Calu3 (cell line): ENCODE data around the gene MIPEP. TPM values are rescaled to one million over a fixed set of nuclear protein-coding genes. Genes with fewer than 3 reads are reported as not detected.

Source experiments
- BruUV-seq: library from RNA; stranded (reverse); fragments of 400-500 nt; replicated peaks from 2 replicates; lab custom pipeline; 2021; lab: Mats Ljungman, UMichigan
- CTCF ChIA-PET: fragments of 300-600 bp; sonication (Branson Sonifier 250); formaldehyde crosslinking; loops from one replicate; lab custom pipeline; 2022; ENCODE audit warnings: antibody characterized with exemption; lab: Charles Lee
- DNase-seq: peaks from one replicate; pipeline ENCODE4 v3.0.0; 2022
- H3K27ac Mint-ChIP-seq: one replicate; pipeline ENCODE4 v1.8.0; 2022; ENCODE audit warnings: mixed read lengths; ENCODE audit not compliant: unreplicated experiment
- H3K27me3 Mint-ChIP-seq: one replicate; pipeline ENCODE4 v1.8.0; 2022; ENCODE audit warnings: mixed read lengths; ENCODE audit not compliant: unreplicated experiment
- H3K36me3 Mint-ChIP-seq: one replicate; pipeline ENCODE4 v1.8.0; 2022; ENCODE audit warnings: mild to moderate bottlenecking, moderate library complexity, mixed read lengths; ENCODE audit not compliant: insufficient read depth, unreplicated experiment
- H3K4me1 Mint-ChIP-seq: one replicate; pipeline ENCODE4 v1.8.0; 2022; ENCODE audit warnings: mild to moderate bottlenecking, low read depth, mixed read lengths; ENCODE audit not compliant: unreplicated experiment
- H3K4me3 Mint-ChIP-seq: one replicate; pipeline ENCODE4 v1.8.0; 2022; ENCODE audit warnings: mild to moderate bottlenecking, low read depth, moderate library complexity, mixed read lengths; ENCODE audit not compliant: unreplicated experiment
- H3K9me3 Mint-ChIP-seq: one replicate; pipeline ENCODE4 v1.8.0; 2022; ENCODE audit warnings: low read depth, mixed read lengths; ENCODE audit not compliant: unreplicated experiment
- CTCF ChIP-seq: fragments of 200-600 bp; IDR thresholded peaks from one replicate; pipeline ENCODE4 v1.8.0; 2022; ENCODE audit warnings: antibody characterized with exemption; ENCODE audit not compliant: unreplicated experiment
- intact Hi-C: fragments of 100-400 bp; cut with micrococcal nuclease; formaldehyde crosslinking; loops from one replicate; pipeline ENCODE4 v1.10.0; 2022; ENCODE audit not compliant: unreplicated experiment
- total RNA-seq: library from RNA; stranded (reverse); gene quantifications from 2 replicates; pipeline ENCODE4 v1.2.3, GENCODE V29; 2022

Gene MIPEP
- total RNA-seq, 1 experiment from 2014 or later, result 25.2 TPM

DNA sequence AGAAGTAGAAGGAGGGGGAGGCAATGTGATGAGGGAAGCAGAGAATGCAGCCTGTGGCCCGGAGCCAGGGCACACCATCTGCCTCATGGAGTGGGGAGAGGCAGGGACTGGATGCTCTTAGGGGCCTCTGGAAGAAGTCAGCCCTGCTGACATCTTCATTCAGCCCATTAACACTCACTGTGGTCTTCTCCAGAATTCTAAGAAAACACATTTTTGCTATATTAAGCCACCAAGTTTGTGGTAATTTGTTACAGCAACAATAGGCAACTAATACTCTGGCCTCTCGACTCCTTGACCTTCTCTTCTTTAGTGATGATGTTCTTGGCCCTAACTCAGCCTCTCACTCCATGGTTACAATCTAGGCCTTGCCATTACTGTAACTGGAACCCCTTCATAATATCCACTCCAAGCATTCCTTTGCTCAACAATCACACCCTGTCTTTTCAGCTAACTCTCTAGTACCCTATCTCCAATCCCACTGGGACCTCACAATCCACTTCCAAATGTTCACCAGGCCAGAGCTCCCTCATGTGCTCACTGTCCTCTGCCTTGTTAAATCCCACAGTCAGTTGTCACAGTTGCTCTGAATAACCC, 98.5 kb downstream of the MIPEP start:
- intact Hi-C loops, result no loop called here
- no peak for TF ChIP-seq CTCF
- Mint-ChIP-seq H3K4me3 (no peak overlapping the region), H3K27me3 (no peaks in the 10 kb centered on the region), H3K4me1 (peaks cover 9% of the 10 kb centered on the region), H3K9me3 (no peaks in the 10 kb centered on the region), H3K36me3 (no peaks in the 10 kb centered on the region), H3K27ac (no peak overlapping the region)
- no peak for DNase-seq
- BruUV-seq, result no TSS peak
- CTCF ChIA-PET, result no interaction called here

DNA sequence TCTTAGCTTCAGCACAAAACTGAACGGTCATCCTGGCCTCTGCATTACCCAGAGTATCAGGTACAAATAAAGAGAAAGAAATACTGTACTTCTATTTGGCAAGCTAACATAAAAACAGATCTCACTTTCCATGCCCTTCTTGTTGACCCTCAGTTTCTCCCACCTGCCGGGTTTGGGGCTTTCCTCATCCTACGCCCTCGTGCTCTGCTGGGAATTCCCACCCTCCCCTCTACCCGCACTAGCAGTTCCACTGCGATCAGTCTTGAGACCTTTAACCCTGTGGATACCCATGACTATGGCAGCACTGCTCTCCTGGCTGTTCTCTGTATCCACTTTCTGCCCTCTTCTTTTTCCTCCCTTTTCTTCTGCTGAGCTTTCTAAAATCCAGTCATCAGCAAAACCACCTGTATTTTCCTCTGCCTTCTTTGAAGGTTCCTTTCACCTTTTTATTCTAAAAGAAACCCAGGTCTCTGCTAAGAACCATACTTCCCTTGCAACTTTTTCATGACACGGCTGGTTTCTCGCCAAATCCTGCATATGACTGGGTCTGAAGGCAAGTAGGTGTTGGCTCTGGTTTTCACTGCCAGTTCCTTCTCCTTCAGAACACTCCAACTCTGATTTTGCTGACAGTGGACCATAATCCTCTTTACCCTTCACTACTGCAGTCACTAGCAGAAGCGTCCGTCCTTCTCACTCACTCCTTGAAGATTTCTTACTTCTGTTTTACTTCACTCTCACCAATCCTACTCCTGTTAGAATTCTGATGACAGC, 99.4 kb downstream of the MIPEP start:
- no peak for DNase-seq
- H3K9me3 Mint-ChIP-seq, result no peaks in the 10 kb centered on the region
- no peak for TF ChIP-seq CTCF
- H3K27ac Mint-ChIP-seq, result no peak overlapping the region
- no peak overlapping the region for H3K4me3 Mint-ChIP-seq
- CTCF ChIA-PET, result no interaction called here
- peaks cover 9% of the 10 kb centered on the region for H3K4me1 Mint-ChIP-seq
- no peaks in the 10 kb centered on the region for H3K36me3 Mint-ChIP-seq
- no peaks in the 10 kb centered on the region for H3K27me3 Mint-ChIP-seq
- BruUV-seq, result no TSS peak
- intact Hi-C loops, result no loop called here

DNA sequence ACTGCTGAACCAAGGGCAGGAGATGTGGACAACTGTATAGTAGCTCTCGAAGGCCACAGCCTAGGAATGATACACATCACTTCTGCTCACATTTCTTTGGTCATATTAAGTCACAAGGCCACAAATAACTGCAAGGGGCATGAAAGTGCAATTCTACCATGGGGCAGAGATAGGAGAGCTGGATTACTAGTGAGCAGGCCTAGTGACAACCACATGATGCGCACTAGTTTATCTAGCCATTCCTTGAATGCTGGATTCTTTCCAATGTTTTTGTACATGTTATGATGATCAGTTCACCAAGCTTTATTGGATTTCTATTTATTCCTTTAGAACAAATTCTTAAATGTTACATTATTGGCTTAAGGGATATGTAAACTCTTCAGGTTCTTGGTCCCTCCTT, 100.7 kb downstream of the MIPEP start:
- no peak for DNase-seq
- H3K27me3 Mint-ChIP-seq, result no peaks in the 10 kb centered on the region
- no peaks in the 10 kb centered on the region for H3K9me3 Mint-ChIP-seq
- CTCF ChIA-PET, result no interaction called here
- H3K27ac Mint-ChIP-seq, result no peak overlapping the region
- intact Hi-C loops, result no loop called here
- no peak overlapping the region for H3K4me3 Mint-ChIP-seq
- no peak for TF ChIP-seq CTCF
- H3K4me1 Mint-ChIP-seq, result peaks cover under 1% of the 10 kb centered on the region
- no TSS peak for BruUV-seq
- H3K36me3 Mint-ChIP-seq, result no peaks in the 10 kb centered on the region

- no TSS peak for BruUV-seq
- no peak for TF ChIP-seq CTCF
- intact Hi-C loops, result no loop called here
- CTCF ChIA-PET, result no interaction called here
- no peaks in the 10 kb centered on the region for H3K36me3 Mint-ChIP-seq
- H3K4me1 Mint-ChIP-seq, result no peaks in the 10 kb centered on the region
- no peak for DNase-seq
- H3K27me3 Mint-ChIP-seq, result no peaks in the 10 kb centered on the region
- no peaks in the 10 kb centered on the region for H3K9me3 Mint-ChIP-seq
- no peak overlapping the region for H3K27ac Mint-ChIP-seq
- H3K4me3 Mint-ChIP-seq, result no peak overlapping the region
These were observed 101.7 kb downstream of the MIPEP start for GRCh38 chr13:23787464-23787863.
